Left renal pelvis (tissue), 4 donors: ENCODE measurements around the gene DOCK2. TPM values are rescaled to one million over a fixed set of nuclear protein-coding genes. Genes with fewer than 3 reads are reported as not detected.
"Not testable (repeated sequence)": the region's sequence is repeated elsewhere in the genome, so short reads cannot be mapped to it uniquely, and the experiment has no call there.

Experiments used
- DNase-seq, 4 donors: peaks; one replicate each; pipeline ENCODE4 v3.0.0-alpha.2; 2013; ENCODE audit warnings: low read depth in 4 of 4, low spot score in 3 of 4
- polyA plus RNA-seq, 4 donors: library from polyadenylated mRNA; unstranded; fragments of 120-200 nt; gene quantifications; one replicate each; pipeline ENCODE4 v1.2.1, GENCODE V29; 2013; ENCODE audit not compliant: insufficient read length in 4 of 4

DOCK2 gene
- polyA plus RNA-seq, 4 donors, result 2.7 to 5.8 (median 3.0) TPM

DNA sequence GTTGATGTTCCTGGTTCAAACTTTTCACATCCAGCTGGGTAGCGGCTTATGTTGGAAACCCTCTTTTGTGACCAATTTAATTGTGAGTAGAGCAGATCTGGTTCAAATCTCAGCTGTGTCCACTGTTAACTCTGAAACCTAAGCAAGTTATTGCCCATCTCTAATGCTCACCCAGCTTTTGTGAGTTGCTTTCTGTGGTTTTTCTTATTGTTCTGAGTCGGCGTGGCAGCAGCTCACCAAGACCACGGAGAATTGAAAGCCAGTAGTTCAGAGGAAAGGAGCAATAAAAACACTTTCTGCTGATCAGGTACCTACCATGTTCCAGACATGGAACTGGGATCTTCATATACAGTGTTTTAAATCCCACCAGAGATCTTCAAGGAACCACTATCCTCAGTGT is 114.4 kb downstream of the DOCK2 start:
- no peak for DNase-seq

DNA sequence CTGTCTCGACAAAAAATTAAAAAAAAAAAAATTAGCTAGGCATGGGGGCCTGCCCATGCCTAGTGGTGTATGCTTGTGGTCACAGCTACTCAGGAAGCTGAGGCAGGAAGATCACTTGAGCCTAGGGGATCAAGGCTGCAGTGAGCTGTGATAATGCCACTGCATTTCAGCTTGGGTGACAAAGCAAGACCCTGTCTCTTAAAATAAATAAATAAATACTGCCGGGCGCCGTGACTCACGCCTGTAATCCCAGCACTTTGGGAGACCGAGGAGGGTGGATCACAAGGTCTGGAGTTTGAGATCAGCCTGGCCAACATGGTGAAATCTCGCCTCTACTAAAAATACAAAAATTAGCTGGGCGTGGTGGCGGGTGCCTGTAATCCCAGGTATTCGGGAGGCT is 115.5 kb downstream of the DOCK2 start:
- DNase-seq, result not testable (repeated sequence)

DNA sequence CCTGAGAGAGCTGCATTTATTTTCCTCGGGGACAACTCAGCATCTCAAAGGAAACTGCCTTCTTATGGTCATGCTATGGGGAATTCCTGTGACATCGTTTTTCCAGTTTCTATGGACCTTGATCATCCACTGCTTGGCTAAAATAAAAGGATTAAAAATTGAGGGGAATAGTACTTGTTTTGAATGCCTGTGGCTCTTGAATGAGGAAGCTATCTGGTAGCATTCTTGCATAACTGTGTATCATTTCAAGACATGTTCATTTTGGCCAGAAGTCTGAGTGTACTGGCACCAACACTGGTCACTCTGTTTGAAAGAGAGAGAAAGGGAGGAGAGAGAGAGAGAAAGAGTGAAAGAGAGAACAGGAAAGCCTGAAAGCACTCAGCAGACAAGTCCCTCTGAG is 116.7 kb downstream of the DOCK2 start:
- DNase-seq, result no peak

DNA sequence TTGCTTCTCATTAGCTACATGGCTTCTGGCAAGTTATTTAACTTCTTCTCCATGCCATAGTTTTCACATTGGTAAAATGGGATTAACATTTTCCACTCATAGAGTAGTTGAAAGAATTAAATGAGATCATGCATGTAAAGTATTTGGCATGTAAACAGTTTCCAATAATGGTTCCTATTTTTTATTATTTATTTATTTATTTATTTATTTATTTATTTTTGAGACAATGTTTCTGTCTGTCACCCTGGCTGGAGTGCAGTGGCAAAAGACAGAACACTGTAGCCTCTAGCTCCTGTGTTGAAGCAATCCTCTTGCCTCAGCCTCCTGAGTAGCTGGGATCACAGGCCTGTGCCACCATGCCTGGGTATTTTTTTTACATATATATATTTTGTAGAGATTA is 117.7 kb downstream of the DOCK2 start:
- no peak for DNase-seq

DNA sequence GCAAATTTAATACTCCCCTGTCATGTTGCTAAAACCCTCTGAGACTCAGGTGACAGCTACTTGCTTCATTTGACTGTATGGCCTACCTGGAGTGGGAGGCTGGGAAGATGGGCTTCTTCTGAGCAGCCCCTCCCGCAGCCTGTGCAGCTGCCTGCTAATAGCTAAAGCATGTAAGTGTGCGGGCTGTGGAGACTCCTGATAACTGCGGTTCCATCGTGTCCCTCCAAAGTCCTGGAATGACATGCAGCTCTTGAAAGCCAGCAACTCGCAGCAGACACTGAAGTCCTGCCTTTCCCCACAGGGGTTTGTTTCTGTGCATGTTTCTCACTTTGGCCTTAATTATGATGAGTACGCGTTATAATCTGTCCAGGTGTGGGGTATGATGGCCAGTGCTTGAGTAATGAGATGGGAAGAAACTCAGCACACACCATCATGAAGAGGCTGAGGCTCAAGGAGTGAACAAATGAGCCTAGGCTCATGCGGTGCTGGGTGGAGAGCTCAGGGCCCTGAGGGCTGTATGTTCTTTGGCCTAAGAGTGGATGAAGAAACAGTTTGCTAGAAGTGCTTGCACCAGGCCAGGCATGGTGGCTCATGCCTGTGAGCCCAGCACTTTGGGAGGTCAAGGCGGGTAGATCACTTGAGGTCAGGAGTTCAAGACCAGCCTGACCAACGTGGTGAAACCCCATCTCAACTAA is 119.1 kb downstream of the DOCK2 start:
- DNase-seq, result no peak

GRCh38 chr5:169757016-169757415 is 119.9 kb downstream of the DOCK2 start:
- DNase-seq, result no peak

DNA sequence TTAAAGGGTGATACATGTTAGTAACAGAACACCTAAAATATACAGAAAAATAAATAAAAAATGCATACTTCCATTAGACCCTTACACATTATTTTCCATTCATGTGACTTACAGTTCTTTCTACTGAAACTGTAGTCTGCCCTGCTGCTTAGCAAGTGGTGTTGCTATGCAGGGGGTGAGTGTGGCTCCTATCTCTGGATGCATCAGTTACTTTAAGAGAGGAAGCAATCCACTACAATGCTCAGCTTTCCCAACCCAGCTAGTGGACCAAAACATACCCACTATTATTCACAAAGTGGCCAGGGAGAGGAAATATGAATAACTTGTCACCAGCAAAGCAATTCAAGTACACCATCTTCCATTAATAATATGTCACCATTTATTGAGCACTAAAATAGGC is 121.8 kb downstream of the DOCK2 start:
- no peak for DNase-seq

- DNase-seq, result no peak
Observed at GRCh38 chr5:169760229-169760628, 123.2 kb downstream of the DOCK2 start.

GRCh38 chr5:169762338-169763095 is 125.4 kb downstream of the DOCK2 start:
- DNase-seq, result no peak

GRCh38 chr5:169763376-169764017 is 126.4 kb downstream of the DOCK2 start:
- DNase-seq, result no peak

- DNase-seq, result no peak
Observed at GRCh38 chr5:169764018-169764378, 126.9 kb downstream of the DOCK2 start.

- no peak for DNase-seq
Observed at GRCh38 chr5:169765176-169765996, 128.3 kb downstream of the DOCK2 start.

DNA sequence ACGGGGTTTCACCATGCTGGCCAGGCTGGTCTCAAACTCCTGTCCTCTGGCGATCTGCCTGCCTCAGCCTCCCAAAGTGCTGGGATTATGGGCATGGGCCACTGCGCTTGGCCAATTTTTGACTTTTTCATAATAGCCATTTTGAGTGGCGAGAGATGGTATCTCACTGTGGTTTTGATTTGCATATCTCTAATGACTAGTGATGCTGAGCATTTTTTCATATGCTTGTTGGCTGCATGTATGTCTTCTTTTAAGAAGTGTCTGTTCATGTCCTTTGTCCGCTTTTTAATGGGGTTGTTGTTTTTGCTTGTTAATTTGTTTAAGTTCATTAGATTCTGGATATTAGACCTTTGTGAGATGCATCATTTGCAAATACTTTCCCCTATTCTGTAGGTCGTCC is 129.9 kb downstream of the DOCK2 start:
- DNase-seq, result not testable (repeated sequence)

- DNase-seq, result no peak
Observed at GRCh38 chr5:169767938-169768337, 130.9 kb downstream of the DOCK2 start.

DNA sequence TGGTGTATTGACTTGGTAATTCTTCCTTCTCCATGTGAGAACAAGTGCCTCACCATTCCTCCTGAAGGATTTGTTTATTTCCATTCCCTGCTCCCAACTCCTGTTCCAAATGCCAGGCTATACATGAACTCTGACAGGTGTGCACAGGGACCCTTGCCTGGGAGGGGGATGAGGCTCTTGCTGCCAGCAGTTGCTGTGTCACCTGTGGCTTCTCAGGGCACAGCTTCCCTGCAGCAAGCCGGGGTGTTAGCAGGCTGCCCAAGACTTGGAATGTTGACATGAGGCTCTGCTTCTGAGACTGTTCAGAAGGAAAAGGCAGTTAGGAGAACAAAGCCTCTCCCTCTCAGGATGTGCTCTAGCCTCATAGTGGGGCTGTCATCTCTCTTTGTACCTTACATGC is 131.3 kb downstream of the DOCK2 start:
- no peak for DNase-seq

DNA sequence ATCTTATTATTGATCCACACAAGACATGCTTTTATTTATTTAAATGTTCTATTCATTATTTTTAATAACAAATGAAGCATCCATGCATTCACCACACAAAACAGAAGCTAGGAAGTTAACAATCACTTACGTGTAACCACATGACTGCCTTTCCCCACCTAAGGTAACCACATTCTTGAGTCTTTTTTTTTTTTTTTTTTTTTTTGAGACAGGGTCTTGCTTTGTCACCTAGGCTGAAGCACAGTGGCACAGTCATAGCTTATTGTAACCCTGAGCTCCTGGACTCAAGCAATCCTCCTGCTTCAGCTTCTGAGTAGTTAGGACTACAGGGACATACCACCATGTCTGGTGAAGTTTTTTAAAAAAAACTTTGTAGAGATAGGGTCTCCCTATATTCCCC is 133.0 kb downstream of the DOCK2 start:
- DNase-seq, result no peak

DNA sequence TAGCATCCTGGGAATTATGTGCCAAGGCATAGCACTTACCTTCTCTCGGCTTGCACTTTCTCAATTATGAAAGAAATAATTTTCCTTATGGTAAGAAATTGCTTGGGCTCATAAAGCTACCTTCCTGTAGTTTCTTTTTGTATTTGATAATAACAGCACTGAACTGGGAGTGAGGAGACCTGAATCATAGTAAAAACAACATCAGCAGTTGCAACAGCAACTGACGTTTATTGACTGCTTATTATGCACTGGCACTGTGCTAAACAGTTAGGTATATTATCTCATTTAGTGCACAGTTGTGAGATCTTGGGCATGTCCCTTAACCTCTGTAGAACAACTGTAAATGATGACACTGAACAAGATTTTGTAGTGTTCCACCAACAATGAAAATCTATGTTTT is 135.2 kb downstream of the DOCK2 start:
- no peak for DNase-seq

DNA sequence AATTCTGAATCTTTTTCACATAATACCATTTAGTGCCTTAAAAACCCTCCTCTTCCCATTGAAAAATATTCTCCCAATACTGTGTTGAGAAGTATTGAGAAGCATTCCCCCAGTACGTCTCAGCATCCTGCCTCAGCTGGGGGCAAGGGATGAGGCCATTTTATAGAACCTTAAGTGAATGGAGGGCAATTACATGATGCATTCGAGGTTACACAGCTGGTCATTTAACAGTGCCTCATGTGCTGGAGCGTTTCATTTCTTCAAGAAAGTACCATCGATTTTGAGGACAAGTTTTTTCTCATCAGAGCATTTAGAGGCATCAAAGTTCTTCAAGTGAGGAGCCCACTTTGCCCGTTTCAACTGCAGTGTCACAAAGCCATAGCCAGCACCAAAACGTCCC is 135.6 kb downstream of the DOCK2 start:
- DNase-seq, result no peak

DNA sequence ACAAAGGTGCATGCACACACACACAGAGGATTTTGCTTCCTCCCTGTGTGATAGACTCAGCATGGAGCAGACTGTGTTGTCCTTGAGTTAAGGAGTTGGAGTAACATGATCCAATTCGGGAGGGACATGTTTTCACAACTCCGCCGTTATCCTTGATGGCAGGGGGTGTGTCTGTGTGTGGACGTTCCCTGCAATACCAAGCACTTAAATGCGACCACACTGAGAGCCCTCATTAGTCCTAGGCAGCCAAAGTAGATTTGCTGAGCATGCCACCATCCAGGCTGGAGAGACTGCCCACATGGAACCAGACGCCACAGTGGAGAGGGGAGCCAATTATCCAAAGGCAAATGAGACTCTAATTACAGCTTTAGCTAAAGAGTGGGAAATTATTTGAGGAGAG is 140.1 kb downstream of the DOCK2 start:
- peak in 1 of 4 donors; percentile 18 for DNase-seq

DNA sequence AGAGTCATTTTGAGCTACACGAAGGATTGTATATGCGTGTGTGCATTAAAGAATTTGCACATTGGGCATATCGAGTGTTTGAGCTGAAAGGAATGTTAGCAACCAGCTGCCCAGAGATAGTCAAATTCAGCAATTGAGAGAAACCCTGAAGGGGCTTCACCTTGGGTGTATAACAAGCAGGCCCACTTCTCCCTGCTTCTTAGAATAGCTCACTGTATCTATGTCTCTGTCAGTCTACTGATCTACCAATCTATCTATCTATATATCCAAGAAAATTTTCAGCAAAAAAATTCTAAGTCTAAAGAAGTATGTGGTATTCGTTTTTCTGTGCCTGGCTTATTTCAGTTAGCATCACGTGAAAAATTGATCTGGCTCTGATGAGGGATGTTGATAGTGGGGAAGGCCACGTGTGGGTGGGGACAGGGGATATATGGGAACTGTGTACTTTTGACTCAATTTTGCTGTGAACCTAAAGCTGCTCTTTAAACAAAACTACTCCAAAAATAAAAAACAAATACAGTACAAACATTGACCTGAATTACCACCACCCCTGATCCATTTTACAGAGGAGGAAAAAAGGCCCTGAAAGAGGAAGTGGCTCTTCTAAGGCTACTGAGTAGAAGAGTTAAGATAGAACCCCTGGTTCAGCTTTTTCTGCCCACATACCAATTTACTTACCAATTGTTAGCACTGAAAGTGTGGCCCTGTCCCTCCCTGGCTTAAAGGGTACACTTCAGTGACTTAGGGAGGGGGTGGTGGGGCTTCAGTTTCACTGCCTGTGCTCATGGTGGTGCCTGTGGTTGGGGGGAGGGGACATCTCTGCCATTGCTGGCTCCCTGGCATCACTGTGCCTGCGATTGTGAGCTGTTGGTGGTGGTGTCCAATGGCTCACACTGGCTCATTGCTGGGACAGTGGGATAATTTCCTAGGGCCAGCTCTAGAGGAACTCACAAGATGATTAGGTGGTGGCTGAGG is 141.8 kb downstream of the DOCK2 start:
- DNase-seq, result no peak
